H4 (cell line): ENCODE measurements around the gene TUBGCP5. TPM values are rescaled to one million over a fixed set of nuclear protein-coding genes. Genes with fewer than 3 reads are reported as not detected.
A peak's percentile ranks its signal among the peaks of the same experiment; 100 is the strongest.
"Not testable (repeated sequence)": the region's sequence is repeated elsewhere in the genome, so short reads cannot be mapped to it uniquely, and the experiment has no call there.

ENCODE experiments used
- DNase-seq: peaks from one replicate; pipeline ENCODE4 v3.0.0-alpha.2; 2015; ENCODE audit warnings: low spot score
- total RNA-seq: library from RNA; depleted of rRNA; stranded (reverse); fragments of >200 nt; shearing (Covaris generic); gene quantifications from 2 replicates; pipeline ENCODE4 v1.2.3, GENCODE V29; 2014; rRNA removed

The TUBGCP5 gene
- 15.8 and 17.2 TPM in 2 replicates for total RNA-seq

DNA sequence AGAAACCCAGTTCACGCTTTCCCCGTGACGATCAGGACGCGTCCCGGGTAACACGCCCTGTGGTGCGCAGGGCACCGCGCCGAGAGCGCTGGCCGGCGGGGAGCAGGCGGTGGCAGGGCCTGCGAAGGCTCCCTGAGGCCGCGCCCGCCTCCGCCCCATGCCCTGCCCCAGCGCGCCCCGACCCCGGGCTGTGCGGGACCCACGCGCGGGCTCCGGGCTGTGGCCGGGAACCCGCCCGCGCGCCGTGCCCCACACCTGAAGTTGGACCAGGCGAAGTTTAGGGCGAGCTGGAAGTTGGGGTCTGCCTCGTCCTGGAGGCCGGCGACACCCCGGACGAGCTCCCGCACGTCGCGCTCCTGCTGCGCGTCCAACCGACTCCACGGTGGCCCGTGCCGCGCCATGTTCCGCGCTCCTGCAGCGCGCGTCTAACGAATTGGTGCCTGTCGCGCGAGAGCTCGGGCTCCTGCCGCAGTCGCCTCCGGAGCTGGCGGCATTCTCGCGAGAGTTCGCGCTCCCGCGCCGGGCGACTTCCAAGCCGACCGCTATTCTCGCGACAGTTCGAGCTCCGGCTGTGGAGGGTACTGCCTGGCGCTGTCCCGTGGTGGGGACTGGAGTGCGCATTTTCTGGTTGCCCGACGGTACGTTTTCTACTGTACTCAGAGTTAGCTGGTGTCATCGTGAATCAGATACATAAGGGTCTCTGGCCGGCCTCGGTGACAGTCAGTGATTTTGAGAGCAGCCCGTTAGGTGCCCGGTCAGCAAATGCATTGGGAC, at the start of gene TUBGCP5:
TUBGCP5 (minus strand) TSS at position 427 of the 774 bp plus-strand sequence; CDS start at position 401, 26 bp downstream.
- peak; percentile 95 for DNase-seq

DNA sequence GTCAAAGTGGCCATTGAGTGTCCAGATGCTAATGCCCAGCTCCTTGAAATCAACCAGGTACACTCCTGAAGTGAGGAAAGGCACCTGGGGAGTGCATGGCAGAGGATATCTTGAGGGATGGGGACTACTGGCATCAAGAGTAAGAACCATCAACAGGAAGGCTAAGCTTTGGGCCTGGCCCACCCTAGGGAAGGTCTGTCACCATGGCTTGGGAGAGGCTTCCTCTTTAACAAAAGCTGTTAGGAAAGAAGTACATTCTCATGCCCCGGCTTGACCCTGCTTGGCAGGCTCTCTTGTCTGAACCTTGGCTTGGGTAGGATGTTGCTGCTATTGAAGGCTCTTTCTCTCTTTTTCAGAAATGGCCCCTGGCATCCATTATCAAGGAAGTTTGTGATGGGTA, 43.7 kb upstream of the TUBGCP5 start:
- DNase-seq: no peak

DNA sequence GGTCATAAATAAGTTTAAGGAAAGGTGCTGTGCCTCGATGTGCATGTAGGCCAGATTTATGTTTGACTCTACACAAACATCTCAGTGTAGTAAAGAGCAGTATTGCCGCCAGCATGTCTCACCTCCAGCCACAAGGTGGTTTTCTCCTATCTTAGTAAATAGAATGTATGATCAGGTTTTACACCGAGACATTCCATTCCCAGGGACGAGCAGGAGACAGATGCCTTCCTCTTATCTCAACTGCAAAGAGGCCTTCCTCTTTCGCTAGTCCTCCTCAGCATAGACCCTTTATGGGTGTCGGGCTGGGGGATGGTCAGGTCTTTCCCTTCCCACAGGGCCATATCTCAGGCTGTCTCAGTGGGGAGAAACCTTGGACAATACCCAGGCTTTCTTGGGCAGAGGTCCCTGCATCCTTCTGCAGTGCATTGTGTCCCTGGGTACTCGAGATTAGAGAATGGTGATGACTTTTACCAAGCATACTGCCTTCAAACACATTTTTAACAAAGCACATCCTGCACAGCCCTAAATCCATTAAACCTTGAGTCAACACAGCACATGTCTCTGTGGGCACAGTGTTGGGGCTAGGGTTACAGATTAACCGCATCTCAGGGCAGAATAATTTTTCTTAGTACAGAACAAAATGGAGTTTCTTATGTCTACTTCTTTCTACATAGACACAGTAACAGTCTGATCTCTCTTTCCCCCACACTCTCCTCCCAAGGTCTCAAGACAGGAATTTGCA, 42.8 kb upstream of the TUBGCP5 start:
- not testable (repeated sequence) for DNase-seq

DNA sequence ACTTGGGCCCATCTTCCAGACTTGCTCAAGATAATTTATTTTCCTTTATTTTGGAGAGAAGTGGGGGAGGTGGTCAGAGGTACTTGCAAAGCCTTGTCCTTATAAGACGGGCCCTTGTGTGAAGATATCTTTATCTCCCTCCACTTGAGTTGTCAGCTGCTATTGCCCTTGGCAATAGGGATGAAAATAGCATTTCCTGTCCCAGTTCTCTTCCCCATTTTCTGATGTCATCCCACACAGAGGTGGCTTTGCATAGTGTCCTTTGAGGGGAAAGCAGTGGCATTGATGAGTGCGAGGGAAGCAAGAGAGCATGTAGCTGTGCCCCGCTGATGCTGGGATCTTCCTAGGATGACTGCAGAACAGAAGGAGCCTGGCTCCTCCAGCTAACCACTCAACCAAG, 41.9 kb upstream of the TUBGCP5 start:
- DNase-seq: no peak

DNA sequence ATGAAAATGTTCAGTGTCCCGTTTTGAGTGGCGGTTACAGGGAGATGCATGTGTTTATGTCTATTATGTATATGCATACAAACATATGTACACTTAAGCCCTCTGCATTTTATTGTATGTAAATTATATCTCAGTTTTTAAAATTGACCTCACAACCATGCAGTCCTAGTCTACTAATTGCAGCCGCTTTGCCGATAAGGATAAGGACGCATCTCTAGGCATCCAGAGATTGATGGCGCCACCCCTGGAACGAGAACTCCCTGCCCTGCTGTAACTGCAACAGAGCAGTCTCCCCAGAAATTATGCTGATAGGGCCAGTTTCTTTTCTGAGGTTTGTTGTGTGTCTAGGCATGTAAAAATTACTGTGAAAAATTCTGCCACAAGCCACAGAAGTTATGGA, 40.4 kb upstream of the TUBGCP5 start:
- no peak for DNase-seq

DNA sequence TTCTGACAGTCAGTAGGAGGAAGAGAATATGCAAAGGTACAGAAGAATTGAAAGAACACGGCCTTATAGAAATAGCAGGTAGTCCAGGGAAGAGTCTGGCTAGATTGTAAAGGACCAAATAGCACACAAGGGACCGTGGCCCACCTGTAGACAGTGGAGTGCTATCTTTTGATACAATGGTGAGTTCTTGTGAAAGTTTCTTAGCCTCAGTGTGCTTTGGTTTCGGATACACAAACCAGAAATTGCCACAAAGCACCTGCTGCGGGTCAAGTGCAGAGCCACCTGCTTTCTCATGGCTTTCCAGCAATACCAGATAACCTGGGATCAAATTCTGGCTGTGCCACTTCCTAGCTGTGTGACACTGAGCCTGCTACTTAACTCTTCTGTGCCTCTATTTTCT, 36.6 kb upstream of the TUBGCP5 start:
- DNase-seq: no peak

DNA sequence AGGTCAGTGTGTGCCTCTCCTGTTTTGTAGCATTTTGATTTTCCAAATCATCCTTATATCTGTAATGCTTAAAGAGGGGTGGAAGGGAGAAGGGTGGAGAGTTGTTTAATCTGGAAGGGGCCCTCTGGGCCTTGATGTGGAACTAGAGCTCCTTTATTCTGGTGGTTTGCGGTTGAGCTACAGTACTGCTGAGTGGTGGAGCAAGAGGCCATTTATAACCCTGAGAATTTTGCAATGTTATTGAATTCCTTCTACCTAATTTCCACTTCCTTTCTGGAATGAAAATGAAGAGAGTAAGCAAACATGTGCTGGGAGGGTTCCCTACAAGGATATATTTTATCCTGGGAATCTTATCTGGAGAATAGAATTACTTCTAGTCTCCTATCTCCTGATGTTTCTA, 35.3 kb upstream of the TUBGCP5 start:
- DNase-seq: peak; percentile 81

DNA sequence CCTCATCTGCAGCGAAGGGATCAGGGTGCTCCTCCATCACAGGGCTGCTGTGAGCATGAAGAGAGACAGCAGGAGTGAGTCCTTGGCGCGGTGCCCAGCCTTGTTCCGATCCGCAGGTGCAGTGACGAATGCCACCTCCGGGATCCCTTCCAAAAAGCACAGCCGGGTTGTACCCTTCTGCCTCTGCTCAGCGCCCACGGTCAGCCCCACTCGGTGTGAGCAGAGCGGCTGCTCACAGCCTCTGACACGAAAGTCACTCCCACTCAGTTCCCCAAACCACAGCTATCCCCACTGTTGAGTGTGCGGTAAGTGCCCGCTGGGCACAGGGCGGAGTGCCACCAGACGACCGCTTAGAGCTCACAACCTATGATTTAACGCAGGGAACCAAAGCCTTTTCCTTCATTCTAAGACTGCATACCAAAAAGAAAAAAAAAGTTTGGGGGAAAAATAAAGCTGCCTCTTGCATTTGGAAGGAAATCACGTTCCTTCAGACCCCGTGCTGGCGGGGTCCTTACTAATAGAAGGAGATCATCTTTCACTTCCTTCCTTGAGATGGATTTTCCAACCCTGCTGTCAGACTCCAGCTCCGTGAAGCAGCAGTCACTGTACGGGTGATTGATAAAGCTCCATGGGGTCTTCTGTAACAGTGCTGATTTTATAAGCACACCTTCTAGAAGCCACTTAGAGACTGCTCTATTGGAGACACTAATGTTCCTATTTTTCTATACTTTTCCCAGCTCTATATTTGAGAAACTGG, 34.7 kb upstream of the TUBGCP5 start:
- DNase-seq: peak; percentile 35

DNA sequence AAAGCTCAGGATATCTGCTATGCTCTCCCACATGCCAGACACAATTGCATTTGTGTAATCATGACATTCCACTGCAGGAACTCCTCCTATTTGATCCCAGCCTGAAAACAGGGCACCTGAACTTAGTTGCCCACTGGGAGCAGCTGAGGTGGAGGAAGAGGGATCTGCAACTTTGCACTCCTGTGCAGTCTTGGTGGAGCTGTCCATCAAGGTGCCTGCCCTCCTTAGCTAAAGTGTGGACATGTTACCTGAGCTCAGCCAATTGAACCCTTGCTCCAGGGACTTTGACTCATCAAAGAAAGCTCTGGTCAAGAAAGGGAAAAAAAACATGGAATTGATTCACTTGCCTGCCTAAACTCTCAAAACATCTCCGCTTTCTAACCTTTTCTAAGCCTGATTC, 33.3 kb upstream of the TUBGCP5 start:
- DNase-seq: no peak

DNA sequence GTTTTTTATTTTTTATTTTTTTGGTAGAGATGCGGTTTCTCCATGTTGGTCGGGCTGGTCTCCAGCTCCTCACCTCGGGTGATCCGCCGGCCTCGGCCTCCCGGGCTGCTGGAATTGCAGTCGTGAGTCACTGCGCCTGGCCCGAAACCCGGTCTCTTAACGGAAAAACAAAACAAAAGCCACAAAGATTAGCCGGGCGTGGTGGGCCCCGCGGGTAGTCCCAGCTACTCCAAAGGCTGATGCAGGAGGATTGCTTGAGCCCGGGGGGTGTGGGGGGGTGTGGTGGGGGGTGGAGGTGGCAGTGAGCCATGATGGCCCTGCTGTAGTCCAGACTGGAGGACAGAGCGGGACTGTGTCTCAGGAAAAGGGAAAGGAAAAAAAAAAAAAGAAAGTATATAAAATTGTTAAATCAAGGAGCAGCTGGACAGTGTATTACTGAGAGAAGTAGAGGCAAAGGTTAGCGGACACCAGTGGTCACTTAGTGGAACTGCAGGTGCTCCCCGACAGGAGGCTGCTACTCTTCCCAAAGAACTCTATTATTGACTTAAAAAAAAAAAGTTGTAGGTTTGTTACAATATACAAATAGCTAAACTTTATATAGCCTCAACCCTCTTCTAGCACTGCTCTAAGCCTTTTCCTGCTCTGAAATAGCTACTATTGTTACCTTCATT, 30.3 kb upstream of the TUBGCP5 start:
- peak; percentile 81 for DNase-seq

DNA sequence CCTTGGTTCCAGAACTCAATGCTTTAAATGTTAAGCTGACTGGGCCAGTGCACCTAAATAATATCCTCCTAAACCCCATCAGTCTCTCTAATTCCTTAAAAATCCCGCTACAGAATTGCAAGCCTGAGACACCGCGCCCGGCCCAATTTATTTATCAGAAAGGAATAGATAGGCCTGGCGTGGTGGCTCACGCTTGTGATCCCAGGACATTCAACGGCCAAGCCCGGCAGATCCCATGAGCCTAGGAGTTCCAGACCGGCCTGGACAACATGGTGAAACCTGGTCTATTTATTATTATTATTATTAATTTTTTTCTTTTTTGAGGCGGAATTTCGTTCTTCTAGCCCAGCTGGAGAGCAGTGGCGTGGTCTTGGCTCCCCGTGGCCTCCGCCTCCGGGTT, 28.0 kb upstream of the TUBGCP5 start:
- no peak for DNase-seq

DNA sequence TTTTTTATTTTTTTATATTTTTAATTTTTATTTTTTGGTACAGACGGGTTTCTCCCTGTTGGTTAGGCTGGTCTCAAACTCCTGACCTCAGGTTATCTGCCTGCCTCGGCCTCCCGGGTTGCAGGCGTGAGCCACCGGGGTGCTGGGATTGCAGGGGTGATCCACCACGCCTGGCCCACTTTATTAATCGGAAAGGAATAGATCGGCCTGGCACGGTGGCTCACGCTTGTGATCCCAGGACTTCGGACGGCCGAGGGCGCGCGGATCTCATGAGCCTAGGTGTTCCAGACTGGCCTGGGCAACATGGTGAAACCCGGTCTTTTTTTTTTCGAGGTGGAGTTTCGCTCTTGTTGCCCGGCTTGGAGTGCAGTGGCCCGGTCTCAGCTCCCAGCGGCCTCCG, 26.5 kb upstream of the TUBGCP5 start:
- no peak for DNase-seq

DNA sequence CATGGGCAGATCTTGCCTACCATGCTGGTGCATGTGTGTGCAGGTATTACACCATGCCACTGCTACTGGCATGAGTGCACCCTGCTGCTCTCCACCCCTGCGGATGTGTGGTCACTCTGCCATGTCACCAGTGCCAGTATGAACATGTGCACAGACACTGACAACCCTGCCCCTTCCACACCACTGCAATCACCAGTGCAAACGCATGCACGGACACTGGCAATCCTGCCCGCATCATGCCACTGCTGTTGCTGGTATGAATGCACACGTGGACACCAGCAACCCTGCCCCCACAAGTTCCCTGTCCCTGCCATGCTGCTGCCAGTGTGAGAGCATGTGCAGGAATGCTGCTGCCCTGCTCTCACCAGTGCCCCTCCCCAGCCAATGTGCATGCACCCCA, 24.8 kb upstream of the TUBGCP5 start:
- DNase-seq: no peak

DNA sequence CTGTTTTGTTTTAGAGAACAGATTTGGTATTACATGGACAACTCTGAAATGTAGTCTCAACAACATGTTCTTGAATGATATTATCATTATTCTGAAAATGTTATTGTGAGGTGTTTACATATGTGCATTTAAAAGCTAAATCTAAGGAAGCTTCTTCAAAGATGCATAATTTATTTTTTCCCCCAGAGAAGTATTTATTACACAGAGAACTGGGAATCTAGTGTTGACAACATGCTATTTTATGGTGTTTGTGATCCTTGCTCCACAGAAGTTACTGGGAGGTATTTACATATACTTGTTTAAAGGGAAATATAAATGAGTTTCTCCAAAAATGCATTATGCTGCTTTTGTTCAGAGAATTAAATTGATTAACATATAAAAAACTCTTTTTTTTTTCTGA, 18.3 kb upstream of the TUBGCP5 start:
- DNase-seq: no peak

DNA sequence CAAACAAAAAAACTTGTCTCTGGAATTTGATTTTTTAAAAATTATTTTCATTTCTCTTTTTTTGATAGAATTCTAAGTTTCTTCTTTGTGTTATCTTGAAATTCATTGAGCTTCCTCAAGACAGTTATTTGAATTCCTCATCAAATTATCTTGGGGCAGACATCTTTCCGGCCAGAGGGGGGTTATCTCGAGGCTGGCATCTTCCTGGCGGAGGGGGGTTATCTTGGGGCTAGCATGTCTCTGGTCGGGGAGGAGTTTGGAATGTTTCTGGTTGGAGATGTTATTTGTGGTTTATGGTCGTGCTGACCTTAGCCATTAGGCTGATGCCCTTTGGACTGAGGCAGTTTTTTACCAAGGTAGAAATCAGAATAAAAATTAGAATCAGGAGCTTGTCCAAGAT, 15.9 kb upstream of the TUBGCP5 start:
- no peak for DNase-seq

DNA sequence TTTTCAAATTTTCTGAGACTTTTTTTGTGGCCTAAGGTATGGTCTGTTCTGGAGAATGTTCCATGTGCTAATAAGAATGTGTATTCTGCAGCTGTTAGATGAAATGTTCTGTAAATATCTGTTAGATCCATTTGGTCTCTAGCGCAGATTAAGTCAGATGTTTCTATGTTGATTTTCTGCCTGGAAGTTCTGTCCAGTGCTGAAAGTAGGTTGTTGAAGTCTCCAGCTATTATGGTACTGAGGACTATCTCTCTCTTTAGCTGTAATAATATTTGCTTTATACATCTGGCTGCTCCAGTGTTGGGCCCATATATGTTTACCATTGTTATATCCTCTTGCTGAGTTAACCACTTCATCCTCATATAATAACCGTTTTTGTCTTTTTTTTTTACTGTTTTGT, 13.2 kb upstream of the TUBGCP5 start:
- DNase-seq: no peak

DNA sequence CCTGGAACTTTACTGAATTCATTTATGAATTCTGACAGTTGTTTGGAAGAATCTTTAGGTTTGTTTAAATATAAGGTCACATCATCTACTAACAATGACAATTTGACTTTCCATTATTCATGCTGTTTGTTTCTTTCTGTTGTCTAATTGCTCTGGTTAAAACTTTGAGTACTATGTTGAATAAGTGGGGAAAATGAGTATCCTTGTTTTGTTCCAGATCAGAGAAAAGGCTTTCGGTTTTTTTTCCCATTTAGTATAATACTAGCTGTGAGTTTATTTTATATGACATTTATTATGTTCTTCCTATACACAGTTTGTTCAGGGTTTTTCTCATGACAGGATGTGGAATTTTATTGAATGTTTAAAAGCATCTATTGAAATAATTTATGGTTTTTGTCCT, 11.3 kb upstream of the TUBGCP5 start:
- DNase-seq: no peak

DNA sequence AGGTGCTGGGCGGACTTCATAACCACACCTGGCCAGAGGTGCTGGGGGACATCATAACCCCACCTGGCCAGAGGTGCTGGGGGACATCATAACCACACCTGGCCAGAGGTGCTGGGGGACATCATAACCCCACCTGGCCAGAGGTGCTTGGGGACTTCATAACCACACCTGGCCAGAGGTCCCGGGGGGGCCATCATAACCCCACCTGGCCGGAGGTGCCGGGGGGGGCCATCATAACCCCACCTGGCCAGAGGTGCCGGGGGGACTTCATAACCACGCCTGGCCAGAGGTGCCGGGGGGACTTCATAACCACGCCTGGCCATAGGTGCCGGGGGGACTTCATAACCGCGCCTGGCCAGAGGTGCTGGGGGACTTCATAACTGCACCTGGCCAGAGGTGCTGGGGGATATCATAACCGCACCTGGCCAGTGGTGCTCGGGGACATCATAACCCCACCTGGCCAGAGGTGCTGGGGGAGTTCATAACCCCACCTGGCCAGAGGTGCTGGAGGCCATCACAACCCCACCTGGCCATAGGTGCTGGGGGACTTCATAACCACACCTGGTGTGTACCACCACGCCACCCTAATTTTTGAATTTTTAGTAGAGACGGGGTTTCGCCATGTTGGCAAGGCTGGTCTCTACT, 10.7 kb upstream of the TUBGCP5 start:
- DNase-seq: no peak

DNA sequence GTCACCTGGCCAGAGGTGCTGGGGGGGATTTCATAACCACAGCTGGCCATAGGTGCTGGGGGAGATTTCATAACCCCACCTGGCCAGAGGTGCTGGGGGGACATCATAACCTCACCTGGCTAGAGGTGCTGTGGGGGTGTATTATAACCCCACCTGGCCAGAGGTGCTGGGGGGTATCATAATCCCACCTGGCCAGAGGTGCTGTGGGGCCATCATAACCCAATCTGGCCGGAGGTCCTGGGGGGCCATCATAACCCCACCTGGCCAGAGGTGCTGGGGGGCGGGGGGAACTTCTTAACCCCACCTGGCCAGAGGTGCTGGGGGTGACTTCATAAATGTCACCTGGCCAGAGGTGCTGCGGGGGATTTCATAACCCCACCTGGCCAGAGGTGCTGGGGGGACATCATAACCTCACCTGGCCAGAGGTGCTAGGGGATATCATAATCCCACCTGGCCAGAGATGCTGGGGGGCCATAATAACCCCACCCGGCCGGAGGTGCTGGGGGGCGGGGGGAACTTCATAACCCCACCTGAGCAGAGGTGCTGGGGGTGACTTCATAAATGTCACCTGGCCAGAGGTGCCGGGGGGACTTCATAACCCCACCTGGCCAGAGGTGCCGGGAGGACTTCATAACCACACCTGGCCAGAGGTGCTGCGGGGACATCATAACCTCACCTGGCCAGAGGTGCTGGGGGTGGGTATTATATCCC, 9.4 kb upstream of the TUBGCP5 start:
- DNase-seq: not testable (repeated sequence)

DNA sequence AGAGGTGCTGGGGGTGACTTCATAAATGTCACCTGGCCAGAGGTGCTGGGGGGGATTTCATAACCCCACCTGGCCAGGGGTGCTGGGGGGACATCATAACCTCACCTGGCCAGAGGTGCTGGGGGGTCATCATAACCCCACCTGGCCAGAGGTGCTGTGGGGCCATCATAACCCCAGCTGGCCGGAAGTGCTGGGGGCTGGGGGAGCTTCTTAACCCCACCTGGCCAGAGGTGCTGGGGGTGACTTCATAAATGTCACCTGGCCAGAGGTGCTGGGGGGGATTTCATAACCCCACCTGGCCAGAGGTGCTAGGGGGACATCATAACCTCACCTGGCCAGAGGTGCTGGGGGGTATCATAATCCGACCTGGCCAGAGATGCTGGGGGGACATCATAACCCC, 4.6 kb upstream of the TUBGCP5 start:
- not testable (repeated sequence) for DNase-seq

DNA sequence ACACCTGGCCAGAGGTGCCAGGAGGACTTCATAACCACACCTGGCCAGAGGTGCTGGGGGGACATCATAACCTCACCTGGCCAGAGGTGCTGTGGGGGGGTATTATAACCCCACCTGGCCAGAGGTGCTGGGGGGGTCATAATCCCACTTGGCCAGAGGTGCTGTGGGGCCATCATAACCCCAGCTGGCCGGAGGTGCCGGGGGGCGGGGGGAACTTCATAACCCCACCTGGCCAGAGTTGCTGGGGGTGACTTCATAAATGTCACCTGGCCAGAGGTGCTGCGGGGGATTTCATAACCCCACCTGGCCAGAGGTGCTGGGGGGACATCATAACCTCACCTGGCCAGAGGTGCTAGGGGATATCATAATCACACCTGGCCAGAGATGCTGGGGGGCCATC, 4.2 kb upstream of the TUBGCP5 start:
- DNase-seq: not testable (repeated sequence)
